NOMO-1 treated with DMSO at 0.1 percent for 48 hours (cell line): ENCODE measurements around the gene ACBD4.

Experiments
- DNase-seq: peaks from one replicate; lab custom pipeline; 2025; ENCODE audit not compliant: unreplicated experiment; lab: John Stamatoyannopoulos, UW

The ACBD4 gene

DNA sequence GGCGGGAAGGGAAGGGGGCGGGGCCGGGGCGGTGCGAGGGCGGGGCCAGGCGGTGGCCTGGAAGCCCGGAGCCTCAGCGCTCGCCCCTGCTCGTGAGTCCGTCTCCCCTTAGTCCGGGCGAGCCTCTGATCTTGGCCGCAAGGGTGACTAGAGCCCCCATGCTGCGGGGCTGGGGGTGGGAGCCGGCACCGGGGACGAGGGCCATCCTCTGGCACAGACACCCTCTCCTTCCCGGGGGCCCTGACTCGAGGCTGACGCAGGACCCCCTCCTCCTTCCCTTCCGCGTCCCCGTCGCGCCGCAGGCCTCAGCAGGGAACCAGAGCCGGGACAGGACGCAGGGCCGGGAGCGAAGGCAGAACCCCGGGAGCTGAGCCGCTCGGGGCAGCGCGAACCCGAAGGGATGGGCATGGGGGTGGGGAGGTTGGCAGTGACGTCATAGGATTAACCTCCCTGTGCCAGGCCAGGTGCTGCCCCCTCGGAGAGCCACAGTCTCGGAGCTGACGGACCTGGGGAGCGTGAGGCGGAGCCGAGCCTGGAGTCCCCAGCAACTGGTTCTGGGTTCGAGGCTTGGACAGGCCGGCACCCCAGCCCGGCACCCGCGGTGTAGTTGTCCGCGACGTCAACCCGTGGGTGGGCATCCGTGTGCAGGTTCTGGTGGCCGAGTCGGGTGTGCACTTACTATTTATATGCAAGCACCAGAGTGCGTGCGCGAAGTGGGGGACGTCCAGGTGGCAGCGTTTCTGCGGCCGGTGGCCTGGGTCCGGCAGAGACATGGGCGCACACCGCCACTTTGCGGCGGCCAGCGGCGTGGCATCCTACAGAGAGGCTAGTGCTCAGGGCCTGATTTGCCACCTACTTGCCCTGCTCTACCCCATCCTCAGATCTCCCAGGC lies 2.7 kb upstream of the ACBD4 start:
- DNase-seq: peak; percentile 80

DNA sequence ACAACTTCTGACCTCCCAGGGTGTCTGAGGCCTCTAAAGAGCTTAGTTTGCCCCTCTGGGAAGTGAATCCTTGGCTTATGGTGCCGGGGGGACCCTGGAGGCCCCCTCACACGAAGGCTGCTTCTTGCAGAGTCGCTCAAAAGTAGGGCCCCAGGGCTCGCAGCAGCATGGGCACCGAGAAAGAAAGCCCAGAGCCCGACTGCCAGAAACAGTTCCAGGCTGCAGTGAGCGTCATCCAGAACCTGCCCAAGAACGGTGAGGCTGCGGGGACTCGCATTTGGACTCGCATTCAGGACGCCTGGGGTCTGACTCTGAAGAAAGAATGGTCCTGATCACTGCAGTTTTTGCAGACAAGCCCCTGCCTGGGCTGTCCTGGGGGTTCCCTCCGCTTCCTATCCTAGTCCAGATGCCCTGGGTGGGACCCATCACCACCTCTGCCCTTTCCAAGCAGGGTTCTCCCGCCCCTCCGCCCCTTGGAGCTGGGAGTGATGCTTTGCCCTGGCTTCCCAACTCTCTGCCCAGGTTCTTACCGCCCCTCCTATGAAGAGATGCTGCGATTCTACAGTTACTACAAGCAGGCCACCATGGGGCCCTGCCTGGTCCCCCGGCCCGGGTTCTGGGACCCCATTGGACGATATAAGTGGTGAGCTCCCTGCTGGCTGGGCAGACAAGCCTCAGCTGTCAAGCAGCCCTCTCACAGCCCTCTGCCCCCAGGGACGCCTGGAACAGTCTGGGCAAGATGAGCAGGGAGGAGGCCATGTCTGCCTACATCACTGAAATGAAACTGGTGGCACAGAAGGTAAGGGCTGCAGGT lies 698 bp downstream of the ACBD4 start:
- no peak for DNase-seq

DNA sequence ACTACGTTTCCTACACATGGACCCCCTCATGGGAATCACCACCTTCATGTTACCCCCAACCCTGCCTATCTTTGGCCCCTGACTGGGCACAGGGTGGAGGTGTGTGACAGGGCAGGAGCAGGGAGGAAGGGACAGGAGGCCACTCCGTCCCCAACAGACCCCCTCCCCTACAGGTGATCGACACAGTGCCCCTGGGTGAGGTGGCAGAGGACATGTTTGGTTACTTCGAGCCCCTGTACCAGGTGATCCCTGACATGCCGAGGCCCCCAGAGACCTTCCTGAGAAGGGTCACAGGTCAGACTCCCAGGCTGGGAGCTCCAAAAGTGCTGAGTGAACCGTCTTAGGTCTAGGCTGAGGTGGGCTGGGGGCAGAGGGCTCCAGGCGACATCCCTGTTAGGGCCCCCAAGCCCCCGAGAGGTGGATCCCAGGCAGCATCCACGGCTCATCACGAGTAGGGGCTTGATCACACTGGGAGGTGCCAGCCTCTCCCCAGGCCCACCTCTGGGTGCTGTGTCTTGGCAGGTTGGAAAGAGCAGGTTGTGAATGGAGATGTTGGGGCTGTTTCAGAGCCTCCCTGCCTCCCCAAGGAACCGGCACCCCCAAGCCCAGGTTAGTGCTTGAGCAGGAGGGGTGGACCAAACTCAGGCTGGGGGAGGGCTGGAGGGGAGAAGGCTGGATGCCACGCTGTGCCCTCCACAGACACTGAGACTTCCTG lies 1.5 kb downstream of the ACBD4 start:
- DNase-seq: no peak

DNA sequence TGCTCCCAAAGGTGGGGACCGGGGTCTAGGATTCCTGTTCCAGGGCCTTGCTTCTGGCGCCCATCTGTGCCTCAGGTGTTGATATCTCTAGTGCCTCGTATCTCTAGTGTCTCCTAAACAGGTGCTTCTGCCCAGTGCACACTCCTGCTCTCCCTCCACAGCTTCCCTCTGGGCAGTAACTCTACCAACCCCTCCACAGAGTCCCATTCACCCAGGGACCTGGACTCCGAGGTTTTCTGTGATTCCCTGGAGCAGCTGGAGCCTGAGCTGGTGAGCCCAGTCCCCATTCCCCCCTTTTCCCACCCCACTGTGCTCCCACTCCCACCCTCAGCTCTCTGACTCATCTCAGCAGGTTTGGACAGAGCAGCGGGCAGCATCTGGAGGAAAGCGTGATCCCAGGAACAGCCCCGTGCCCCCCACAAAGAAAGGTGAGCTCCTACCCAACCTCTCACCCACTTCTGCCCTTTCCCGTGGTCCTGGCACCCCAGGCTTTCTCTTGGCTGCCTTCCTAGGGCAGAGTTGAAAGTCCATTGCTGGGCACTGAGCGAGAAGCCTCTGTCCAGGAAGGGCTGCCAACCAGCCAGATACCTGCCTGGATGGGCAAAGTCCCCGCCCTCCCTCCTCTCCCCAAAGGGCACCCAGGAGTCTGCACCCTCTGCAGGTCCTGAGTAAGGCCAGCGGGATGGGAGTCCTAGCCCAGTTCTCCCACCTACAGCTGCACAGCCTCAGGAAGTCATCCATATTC lies 2.2 kb downstream of the ACBD4 start:
- DNase-seq: no peak

DNA sequence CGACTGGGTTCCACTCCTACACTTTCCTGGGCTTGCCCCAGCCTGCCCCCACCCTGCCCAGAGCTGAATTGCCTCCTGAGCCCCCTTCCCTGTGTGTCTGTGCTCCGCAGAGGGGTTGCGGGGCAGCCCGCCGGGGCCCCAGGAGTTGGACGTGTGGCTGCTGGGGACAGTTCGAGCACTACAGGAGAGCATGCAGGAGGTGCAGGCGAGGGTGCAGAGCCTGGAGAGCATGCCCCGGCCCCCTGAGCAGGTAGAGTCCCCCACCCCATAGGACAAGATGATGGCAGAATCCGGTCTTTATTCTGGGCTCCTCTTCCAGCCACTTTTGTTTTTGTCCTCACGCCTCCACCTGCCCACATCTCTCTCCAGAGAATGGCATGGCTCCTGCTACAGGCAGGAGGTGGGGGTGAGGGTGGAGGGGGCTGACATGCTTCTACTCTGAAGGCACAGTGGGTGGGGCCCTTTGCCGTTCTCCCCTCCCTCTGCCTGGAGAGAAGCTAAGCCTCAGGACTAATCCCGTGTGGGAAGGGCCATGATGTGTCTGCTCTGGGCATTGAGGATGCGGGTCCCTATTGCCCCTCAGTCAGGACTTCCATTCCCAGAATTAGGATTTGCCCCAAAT lies 3.5 kb downstream of the ACBD4 start:
- no peak for DNase-seq

DNA sequence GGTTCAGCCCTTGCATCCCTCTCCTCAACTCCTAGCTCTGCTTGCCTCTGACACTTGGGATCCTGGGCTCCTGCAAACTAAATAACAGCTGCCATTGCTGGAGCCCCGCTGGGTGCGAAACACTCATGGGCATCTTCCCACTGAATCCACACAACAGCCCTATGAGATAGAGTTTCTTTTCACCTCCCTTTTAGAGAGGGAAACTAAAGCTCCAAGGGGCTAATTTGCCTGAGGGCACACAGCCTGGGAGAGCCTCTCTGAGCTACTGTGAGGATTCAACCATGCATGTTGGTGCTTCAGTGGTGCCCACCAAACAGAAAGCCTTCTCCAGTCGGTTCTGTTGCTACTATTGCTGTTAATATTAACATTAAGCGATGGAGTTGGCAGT lies 4.0 kb downstream of the ACBD4 start:
- no peak for DNase-seq

DNA sequence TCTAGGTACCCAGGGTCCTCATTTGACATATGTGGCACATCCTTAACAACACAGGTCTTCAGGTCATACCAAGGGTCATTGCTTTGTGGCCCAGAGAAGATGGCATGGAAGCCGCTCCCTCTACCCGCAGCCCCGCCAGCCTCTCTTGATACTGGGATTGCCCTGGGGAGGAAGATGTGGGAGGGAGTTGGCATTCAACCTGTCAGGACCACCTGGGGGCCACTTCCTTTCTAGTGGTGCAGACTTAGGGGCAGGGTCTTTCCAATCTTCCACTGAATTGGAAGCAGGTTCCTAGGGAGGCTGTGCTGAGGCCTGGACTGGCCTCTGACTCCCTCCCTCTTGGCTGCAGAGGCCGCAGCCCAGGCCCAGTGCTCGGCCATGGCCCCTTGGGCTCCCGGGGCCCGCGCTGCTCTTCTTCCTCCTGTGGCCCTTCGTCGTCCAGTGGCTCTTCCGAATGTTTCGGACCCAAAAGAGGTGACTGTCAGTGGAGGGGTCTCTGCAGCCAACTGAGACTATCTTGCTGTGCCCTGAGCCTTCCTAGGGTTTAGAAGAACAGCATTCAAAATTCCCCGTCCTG lies 7.7 kb downstream of the ACBD4 start:
- DNase-seq: no peak

DNA sequence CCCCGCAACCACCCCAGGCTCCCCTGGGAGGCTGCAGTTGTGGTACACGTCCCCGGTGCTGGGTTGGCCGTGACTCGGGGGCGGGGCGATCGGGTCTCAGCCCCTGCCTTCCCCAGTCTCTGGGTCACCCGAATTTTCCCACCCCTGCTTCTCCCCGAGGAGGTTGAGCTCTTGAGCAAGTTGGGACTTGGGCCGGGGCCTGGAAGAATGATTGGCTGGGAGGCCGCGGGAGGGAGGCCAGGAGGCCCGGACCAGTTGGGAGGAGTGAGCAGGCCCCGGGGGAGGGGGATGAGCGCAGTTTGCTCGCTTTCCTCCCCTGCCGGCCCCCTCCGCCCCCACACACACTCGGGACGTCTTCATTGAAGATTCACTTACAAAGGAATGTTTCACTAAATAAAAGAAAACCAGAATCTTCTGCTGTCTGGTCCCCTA lies 8.3 kb downstream of the ACBD4 start:
- DNase-seq: no peak

DNA sequence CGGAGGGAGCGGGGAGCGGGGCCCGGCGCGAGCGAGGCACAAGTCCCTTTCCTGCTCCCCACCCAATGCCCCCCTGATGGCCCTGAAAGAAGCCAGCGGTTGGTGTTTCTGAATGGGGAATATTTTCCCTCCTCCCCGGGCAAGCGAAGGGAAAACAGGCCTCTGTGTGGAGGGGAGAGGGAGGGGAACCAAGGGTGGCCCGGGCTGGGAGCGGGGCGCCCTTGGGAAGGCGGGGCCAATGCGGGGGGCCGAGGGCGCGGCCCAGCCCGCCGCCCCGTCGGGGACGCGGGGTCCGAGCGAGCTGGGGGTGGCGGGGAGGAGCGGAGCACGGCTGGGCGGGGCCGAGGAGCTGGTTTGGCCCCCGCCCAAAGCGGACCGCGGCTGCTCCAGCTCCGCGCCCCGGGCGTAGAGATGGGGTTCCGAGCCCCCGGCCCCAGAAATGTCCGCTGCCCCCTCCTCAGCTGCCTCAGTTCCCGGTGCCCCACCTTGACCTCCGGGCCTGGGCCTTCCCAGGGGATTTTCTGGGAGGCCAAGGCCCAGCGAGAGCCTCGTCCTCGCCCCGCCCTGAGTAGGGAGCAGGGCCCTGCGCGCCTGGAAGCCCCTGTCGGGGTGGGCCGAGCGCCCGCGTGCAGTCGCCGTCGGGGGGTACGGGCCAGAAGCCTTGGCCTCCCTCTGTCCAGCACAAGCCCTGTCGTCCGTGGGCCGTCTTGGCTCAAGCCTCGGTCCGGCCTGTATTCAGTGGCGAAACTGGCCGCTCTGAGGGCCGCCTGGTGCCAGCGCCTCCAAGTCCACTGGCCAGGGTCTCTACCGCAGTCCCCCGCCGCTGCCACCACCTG lies 8.9 kb downstream of the ACBD4 start:
- DNase-seq: no peak

DNA sequence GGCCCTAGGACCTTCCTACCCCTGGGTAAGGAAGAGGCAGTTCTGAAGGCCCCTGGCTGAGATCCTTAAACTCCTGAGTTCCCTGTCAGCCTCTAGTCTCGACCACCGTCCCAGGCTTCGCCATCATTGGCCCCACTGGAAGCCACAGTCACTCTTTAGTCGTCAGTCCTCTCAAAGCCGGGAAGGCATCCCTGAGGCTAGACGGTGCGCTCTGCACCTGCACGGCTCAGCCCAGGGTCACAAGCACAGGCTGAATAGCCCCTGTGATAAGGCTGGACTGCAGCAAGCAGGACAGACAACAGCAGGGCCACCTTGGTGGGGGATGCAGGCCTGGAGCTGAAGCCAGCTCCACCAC lies 9.5 kb downstream of the ACBD4 start:
- no peak for DNase-seq

DNA sequence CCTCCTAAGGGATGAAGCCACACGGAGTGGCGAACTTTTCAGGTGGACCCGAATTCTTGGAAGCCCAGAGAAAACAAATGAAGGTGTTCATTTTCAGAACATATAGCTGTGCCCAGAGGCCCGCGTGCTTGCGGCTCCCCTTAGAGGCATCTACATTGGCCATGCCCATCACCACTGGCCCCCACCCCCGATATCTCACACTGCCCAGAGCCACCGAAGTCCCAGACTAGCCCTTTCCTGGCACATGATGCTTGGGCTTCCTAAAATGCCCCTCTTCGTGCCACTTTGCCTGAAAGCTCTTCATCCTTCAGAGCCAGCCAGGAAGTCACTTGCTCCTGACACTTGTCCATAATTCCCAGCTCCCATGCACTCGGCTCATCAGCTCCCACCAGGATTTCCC lies 10.7 kb downstream of the ACBD4 start:
- no peak for DNase-seq

DNA sequence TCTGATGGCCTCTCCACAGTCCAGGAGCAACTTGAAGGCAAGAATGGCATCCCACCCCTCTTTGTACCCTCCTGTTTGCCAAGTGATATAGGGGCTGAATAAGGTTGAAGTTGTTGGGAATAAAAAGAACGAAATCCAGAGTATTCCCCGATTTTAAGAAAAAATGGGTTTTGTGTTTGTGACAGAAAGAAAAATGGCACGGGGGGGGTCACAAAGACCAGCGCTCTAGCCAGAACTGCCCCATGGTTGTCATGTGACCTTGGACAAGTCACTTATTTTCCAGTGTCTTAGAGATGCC lies 11.1 kb downstream of the ACBD4 start:
- DNase-seq: no peak

DNA sequence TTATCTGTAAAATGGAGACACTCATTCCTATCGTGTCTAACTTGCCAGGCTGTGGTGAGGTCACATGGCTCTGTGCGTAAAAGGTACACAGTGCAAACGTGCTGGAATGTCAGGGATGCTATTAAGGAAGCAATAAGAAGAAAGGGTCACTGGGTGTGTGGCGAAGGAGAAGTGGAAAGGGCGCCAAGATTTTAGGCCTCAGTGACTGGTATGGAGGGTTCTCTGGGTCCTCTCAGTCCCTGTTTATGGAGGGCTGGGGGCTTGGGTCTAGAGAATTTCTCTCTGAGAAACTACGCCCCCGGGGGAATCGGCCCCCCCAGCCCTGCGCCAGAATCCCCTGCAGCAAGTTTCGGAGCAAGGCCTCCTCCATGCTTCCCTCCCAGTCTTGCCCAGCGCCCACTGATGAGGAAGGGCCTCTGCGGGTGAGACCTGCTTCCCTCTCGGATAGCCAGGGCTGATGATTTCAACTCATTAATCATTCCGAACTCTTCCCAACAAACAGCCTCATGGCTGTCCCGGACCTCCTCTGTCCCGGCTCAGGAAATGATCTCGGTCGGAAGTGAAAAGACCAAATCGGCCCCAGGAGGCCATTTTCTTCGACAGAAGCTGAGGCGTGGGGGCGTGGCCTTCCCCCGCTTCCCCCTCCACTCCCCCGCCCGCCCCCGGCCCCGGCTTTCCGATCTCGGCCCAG lies 11.5 kb downstream of the ACBD4 start:
- DNase-seq: peak; percentile 79

DNA sequence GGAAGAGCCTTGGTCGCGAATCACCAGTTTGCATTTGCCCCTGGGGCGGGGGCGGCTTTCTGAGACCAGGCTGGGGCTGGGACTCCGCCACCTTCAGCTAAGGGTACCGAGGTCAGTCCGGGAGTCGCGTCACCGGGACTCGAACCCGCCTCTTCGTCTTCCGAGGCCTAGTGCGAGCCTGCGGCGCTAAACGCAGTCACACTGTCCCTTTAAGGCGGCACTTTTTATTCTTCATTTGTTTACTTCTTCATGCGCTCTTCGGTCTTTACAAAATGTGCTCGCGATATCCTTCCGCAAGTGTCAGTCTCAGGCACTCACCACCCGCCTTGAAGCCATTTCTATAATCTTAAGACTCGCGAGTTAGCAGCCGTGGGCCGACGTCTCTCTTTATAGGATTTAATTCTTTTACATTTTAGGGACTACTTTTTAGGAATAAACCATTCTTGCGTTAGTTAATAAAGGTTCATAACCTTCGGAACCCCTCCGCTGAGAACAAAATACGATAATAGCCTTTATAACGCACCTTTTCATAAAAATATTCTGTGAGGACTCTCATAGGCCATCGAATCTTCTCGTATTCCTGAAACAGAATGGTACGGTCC lies 12.2 kb downstream of the ACBD4 start:
- peak; percentile 92 for DNase-seq

DNA sequence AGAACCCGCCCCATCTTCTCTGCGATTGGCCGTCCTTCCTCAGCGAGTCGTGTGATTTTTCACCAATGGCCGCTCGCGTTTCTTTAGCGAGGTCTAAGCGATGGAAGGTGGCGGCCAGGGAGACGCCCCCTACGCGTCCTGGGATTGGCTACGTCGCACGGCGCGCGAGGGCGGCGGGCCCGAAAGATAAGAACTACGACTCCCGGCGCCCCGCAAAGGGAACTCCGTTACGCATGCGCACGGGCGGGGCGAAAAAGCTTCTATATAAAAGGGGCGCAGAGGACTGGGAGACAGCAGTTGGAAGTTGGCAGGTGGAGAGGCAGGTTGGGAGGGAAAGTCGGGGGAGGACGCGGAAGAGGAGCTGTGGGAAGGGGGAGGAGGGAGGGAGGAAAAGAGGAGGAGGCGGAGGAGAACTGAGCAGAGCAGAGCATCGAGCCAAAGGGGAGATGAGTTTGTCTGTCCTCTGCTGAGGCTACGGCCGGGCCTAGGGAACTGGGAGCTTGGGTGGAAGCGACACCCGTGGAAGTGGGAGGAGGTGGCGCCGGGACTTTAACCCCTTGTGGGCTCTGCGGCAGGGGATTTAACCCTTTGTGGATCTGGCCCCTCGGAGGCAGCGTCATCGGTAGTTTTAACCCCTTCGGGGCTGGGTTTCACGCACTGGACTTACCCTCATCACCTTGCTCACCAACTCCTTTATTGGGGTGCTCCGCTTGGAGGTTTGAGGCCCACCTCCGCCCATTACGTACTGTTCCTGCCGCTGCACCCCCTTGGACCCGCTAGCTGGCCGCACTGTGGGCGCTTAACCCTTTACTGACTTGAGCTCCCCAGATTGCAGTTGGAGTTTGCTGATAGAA lies 12.9 kb downstream of the ACBD4 start, which contains the start of gene HEXIM1:
Gene HEXIM1 (plus strand): TSS at position 293 of the 854 bp plus-strand sequence. CDS start 716 bp downstream, outside the sequence.
- DNase-seq: peak; percentile 99

DNA sequence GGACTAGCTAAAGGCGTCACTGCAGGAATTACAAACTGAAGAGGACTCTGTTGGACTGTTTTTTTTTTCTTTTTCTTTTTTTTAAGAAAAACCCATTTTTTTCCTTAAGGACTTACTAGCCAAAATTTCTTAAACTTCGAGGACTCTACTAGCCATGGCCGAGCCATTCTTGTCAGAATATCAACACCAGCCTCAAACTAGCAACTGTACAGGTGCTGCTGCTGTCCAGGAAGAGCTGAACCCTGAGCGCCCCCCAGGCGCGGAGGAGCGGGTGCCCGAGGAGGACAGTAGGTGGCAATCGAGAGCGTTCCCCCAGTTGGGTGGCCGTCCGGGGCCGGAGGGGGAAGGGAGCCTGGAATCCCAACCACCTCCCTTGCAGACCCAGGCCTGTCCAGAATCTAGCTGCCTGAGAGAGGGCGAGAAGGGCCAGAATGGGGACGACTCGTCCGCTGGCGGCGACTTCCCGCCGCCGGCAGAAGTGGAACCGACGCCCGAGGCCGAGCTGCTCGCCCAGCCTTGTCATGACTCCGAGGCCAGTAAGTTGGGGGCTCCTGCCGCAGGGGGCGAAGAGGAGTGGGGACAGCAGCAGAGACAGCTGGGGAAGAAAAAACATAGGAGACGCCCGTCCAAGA lies 13.7 kb downstream of the ACBD4 start:
- DNase-seq: peak; percentile 81
